GM12878 (cell line): Measurements from ENCODE around the gene RETREG1. TPM values are rescaled to one million over a fixed set of nuclear protein-coding genes. Genes with fewer than 3 reads are reported as not detected.

ENCODE experiments used
- ATAC-seq: fragments of 200-7000 bp; cut with Tn5 transposase; 3 replicates; pipeline ENCODE4 v1.9.1; 2020; ENCODE audit warnings: mild to moderate bottlenecking, moderate library complexity
- BruUV-seq: library from RNA; stranded (reverse); fragments of 400-500 nt; replicated peaks from 2 replicates; lab custom pipeline; 2021; lab: Mats Ljungman, UMichigan
- CTCF ChIA-PET: fragments of 300-600 bp; sonication (Branson Sonifier 250); formaldehyde crosslinking; extraction: SDS; loops from one replicate; lab custom pipeline; 2021; ENCODE audit warnings: inconsistent platforms; lab: Yijun Ruan, JAX
- POLR2A ChIA-PET: fragments of 350-600 bp; formaldehyde crosslinking; extraction: SDS; loops from one replicate; lab custom pipeline; 2021; ENCODE audit warnings: inconsistent platforms; lab: Charles Lee
- RAD21 ChIA-PET: fragments of 300-600 bp; sonication (Branson Sonifier 250); formaldehyde crosslinking; loops from one replicate; lab custom pipeline; 2023; ENCODE audit warnings: antibody characterized with exemption; ENCODE audit not compliant: unreplicated experiment; lab: Charles Lee
- SMC1A ChIA-PET: fragments of 300-600 bp; sonication (Branson Sonifier 250); formaldehyde crosslinking; loops from one replicate; lab custom pipeline; 2023; ENCODE audit not compliant: unreplicated experiment, uncharacterized antibody; lab: Charles Lee
- DNase-seq: peaks from one replicate; pipeline ENCODE4 v3.0.0-alpha.2; 2011; ENCODE audit warnings: low read depth, low spot score
- FAIRE-seq: peaks from 3 replicates; lab custom pipeline; 2011; peaks lifted over from hg19 to GRCh38; lab: Jason Lieb, UNC
- H2AFZ ChIP-seq: 2 replicates; pipeline ENCODE4 v1.6.0; 2011; ENCODE audit warnings: low read depth, low read length, control low read depth; ENCODE audit not compliant: control insufficient read depth
- H3K27ac ChIP-seq: 2 replicates; pipeline ENCODE4 v1.5.1; 2011; ENCODE audit warnings: control low read depth; ENCODE audit not compliant: control insufficient read depth, insufficient read depth
- H3K27me3 ChIP-seq, 2 experiments: replicated peaks in 1 of 2; 2 replicates each; pipeline versions ENCODE4 v1.6.0 to v1.6.1; 2011; ENCODE audit warnings: low read length in 1 of 2; ENCODE audit not compliant: control insufficient read depth in 2 of 2, insufficient read depth in 2 of 2
- H3K36me3 ChIP-seq, 2 experiments: 2 replicates each; pipeline ENCODE4 v1.5.1; 2011; ENCODE audit warnings: low read length in 1 of 2; ENCODE audit not compliant: control insufficient read depth in 2 of 2, insufficient read depth in 2 of 2
- H3K4me1 ChIP-seq: 2 replicates; pipeline ENCODE4 v1.6.1; 2011; ENCODE audit warnings: mild to moderate bottlenecking, low read length, moderate library complexity, mixed read lengths; ENCODE audit not compliant: control insufficient read depth, insufficient read depth
- H3K4me2 ChIP-seq: 2 replicates; pipeline ENCODE4 v1.6.0; 2011; ENCODE audit warnings: control low read depth; ENCODE audit not compliant: control insufficient read depth, insufficient read depth
- H3K4me3 ChIP-seq: fragments of 200-600 bp; sonication (generic); 2 replicates; pipeline ENCODE4 v1.5.1; 2016
- H3K79me2 ChIP-seq: 2 replicates; pipeline ENCODE4 v1.6.0; 2011; ENCODE audit warnings: low read length; ENCODE audit not compliant: control insufficient read depth, insufficient read depth
- H3K9ac ChIP-seq: 2 replicates; pipeline ENCODE4 v1.8.0; 2011; ENCODE audit warnings: low read length, control low read depth, mixed read lengths; ENCODE audit not compliant: control insufficient read depth, insufficient read depth
- H3K9me3 ChIP-seq: replicated peaks from 3 replicates; pipeline ENCODE4 v1.5.1; 2011; ENCODE audit warnings: mild to moderate bottlenecking, low read length; ENCODE audit not compliant: control insufficient read depth, insufficient read depth
- H4K20me1 ChIP-seq: 2 replicates; pipeline ENCODE4 v1.6.0; 2011; ENCODE audit not compliant: control insufficient read depth, insufficient read depth
- ATF7 ChIP-seq: fragments of 450-650 bp; IDR thresholded peaks from 2 replicates; pipeline ENCODE4 v1.6.1; 2016; ENCODE audit warnings: low read depth, mild to moderate bottlenecking
- FOXM1 ChIP-seq: IDR thresholded peaks from 2 replicates; pipeline ENCODE4 v1.6.1; 2012; ENCODE audit warnings: low read depth, mild to moderate bottlenecking, inconsistent platforms, low read length, moderate library complexity
- RUNX3 ChIP-seq: IDR thresholded peaks from 2 replicates; pipeline ENCODE4 v1.6.1; 2012; ENCODE audit warnings: low read length, inconsistent platforms
- SRF ChIP-seq, 2 experiments: IDR thresholded peaks; 2 replicates each; pipeline ENCODE4 v1.6.1; 2011; ENCODE audit warnings: low read depth in 2 of 2, low read length in 2 of 2, mild to moderate bottlenecking in 1 of 2, moderate library complexity in 1 of 2
- SUPT20H ChIP-seq: IDR thresholded peaks from 2 replicates; pipeline ENCODE4 v1.6.1; 2011; ENCODE audit warnings: low read depth, mild to moderate bottlenecking, low read length, moderate library complexity, borderline replicate concordance; ENCODE audit not compliant: control insufficient read depth
- YY1 ChIP-seq: IDR thresholded peaks from 2 replicates; pipeline ENCODE4 v1.6.1; 2011; ENCODE audit warnings: low read depth, mild to moderate bottlenecking, low read length
- ZNF622 ChIP-seq: fragments of 450-650 bp; IDR thresholded peaks from 2 replicates; pipeline ENCODE4 v1.6.1; 2017; ENCODE audit warnings: mild to moderate bottlenecking, inconsistent platforms
- WGBS: methylation state at CpG from one replicate; pipeline ENCODE4 v1.1.6; 2016; ENCODE audit warnings: low lambda C conversion rate; ENCODE audit not compliant: insufficient replicate concordance, insufficient coverage; ENCODE audit errors: missing lambda C conversion rate; 5-methylcytosine and 5-hydroxymethylcytosine counted together
- in situ Hi-C: fragments of 300-500 bp; cut with MboI; formaldehyde crosslinking; loops from 9 replicates; pipeline ENCODE4 v1.14.3; 2018; ENCODE audit warnings: mixed read lengths
- intact Hi-C: fragments of 100-400 bp; cut with micrococcal nuclease; formaldehyde crosslinking; loops from one replicate; pipeline ENCODE4 v1.14.2; 2022; ENCODE audit not compliant: unreplicated experiment
- polyA plus RNA-seq, 11 experiments: library from polyadenylated mRNA; depleted of rRNA in 4 of 11; unstranded in 6 of 11; stranded (reverse) in 5 of 11; fragments of >200 nt; fragmentation: Nextera tagmentation in 4 of 11; fragmentation: Illumina TruSeq in 1 of 11; extraction: Ambion mirVana in 4 of 11; extraction: Trizol in 1 of 11; gene quantifications; 1 replicate in 1 of 11; 2 replicates in 10 of 11; pipeline versions ENCODE4 v1.2.1 to v1.2.3, GENCODE V29; 2011 to 2016; ENCODE audit warnings: inconsistent platforms in 2 of 11, missing spikeins in 2 of 11, low read depth in 1 of 11
- total RNA-seq, 4 experiments: library from RNA; depleted of rRNA in 3 of 4; stranded (reverse); fragments of >200 nt in 3 of 4; fragmentation: Illumina TruSeq in 1 of 4; extraction: Trizol in 1 of 4; gene quantifications; 2 replicates each; pipeline versions ENCODE4 v1.2.1 to v1.2.3, GENCODE V29; 2013 to 2021

RETREG1 gene
- total and polyA plus RNA-seq, 10 of the 15 experiments (the other 5 are each of a cell fraction or from before 2014, with no cell fraction given) = 3.9 to 8.9 (median 6.4) TPM

GRCh38 chr5:16628376-16628775 is 11.6 kb upstream of the RETREG1 start:
- 45% methylated on average over 3 of the region's 3 CpGs for WGBS
- Histone ChIP-seq H3K9me3 (no peaks in the 10 kb centered on the region), H3K4me2 (no peak overlapping the region), H4K20me1 (no peaks in the 10 kb centered on the region), H3K27me3 (no peaks in the 10 kb centered on the region), H3K9ac (no peak overlapping the region), H3K27ac (no peak overlapping the region), H3K4me3 (no peak overlapping the region), H3K36me3 (no peaks in the 10 kb centered on the region), H3K4me1 (no peaks in the 10 kb centered on the region), H2AFZ (no peak overlapping the region), H3K79me2 (no peaks in the 10 kb centered on the region)
- BruUV-seq = no TSS peak
- ATAC-seq (no peak), FAIRE-seq (no peak), DNase-seq (no peak)
- SMC1A ChIA-PET = no interaction called here
- CTCF ChIA-PET = no interaction called here
- POLR2A ChIA-PET = no interaction called here
- no peak for TF ChIP-seq FOXM1
- TF ChIP-seq YY1 = no peak
- no peak for TF ChIP-seq SRF (IDR thresholded peaks at IDR 0.05; ENCODE audit: low read depth in 2 of 2, low read length in 2 of 2)
- no peak for TF ChIP-seq ATF7
- RAD21 ChIA-PET = no interaction called here
- intact Hi-C loops = no loop called here
- in situ Hi-C loops = no loop called here

GRCh38 chr5:16626696-16627264 is 10.0 kb upstream of the RETREG1 start:
- RAD21 ChIA-PET = no interaction called here
- in situ Hi-C loops = no loop called here
- H3K36me3 ChIP-seq = no peaks in the 10 kb centered on the region
- no peaks in the 10 kb centered on the region for H3K79me2 ChIP-seq
- no peaks in the 10 kb centered on the region for H3K4me1 ChIP-seq
- CTCF ChIA-PET = no interaction called here
- intact Hi-C loops = no loop called here
- WGBS = 16% methylated on average over 5 of the region's 5 CpGs
- no peak overlapping the region for H3K9ac ChIP-seq
- no peaks in the 10 kb centered on the region for H4K20me1 ChIP-seq
- SMC1A ChIA-PET = interaction anchor here (1.1 kb wide), 1 partner anchor 12 kb away, joined by 3 read pairs; no protein-coding TSS in a partner anchor
- TF ChIP-seq RUNX3 = peak; percentile 32
- TF ChIP-seq SUPT20H = no peak
- no peak for TF ChIP-seq YY1
- TF ChIP-seq ZNF622 = no peak
- TF ChIP-seq, all 136 proteins: peak for 1
- Histone ChIP-seq H3K27me3 (no peaks in the 10 kb centered on the region), H3K9me3 (no peaks in the 10 kb centered on the region), H3K4me2 (no peak overlapping the region), H2AFZ (no peak overlapping the region), H3K4me3 (no peak overlapping the region), H3K27ac (no peak overlapping the region)
- no peak for FAIRE-seq
- DNase-seq = peak; percentile 4
- peak; percentile 85 for ATAC-seq
- POLR2A ChIA-PET = no interaction called here
- BruUV-seq = no TSS peak
